Nephron progenitor cell (in vitro differentiated cells): ENCODE results near the gene HSD11B1.

Experiments
- DNase-seq: peaks from one replicate; pipeline ENCODE4 v3.0.0; 2021
- H3K27ac Mint-ChIP-seq: 2 replicates; pipeline ENCODE4 v1.8.0; 2021; ENCODE audit warnings: mild to moderate bottlenecking, moderate library complexity, mixed read lengths
- H3K27me3 Mint-ChIP-seq: 2 replicates; pipeline ENCODE4 v1.8.0; 2021; ENCODE audit warnings: mild to moderate bottlenecking, low read depth, mixed read lengths; ENCODE audit not compliant: poor library complexity
- H3K36me3 Mint-ChIP-seq: 2 replicates; pipeline ENCODE4 v1.8.0; 2021; ENCODE audit warnings: low read depth, mixed read lengths
- H3K4me1 Mint-ChIP-seq: 2 replicates; pipeline ENCODE4 v1.8.0; 2021; ENCODE audit warnings: mixed read lengths
- H3K4me3 Mint-ChIP-seq: 2 replicates; pipeline ENCODE4 v1.8.0; 2021; ENCODE audit warnings: mild to moderate bottlenecking, moderate library complexity, mixed read lengths
- H3K9me3 Mint-ChIP-seq: 2 replicates; pipeline ENCODE4 v1.8.0; 2021; ENCODE audit warnings: mild to moderate bottlenecking, moderate library complexity, mixed read lengths
- CTCF ChIP-seq: fragments of 200-600 bp; sonication (generic); IDR thresholded peaks from 2 replicates; pipeline ENCODE4 v1.5.0; 2021; ENCODE audit warnings: antibody characterized with exemption

The HSD11B1 gene

GRCh38 chr1:209714338-209714737 is 9.7 kb downstream of the HSD11B1 start:
- Mint-ChIP-seq H3K27me3 (peaks cover 10% of the 10 kb centered on the region), H3K4me1 (no peaks in the 10 kb centered on the region), H3K27ac (no peak overlapping the region), H3K4me3 (no peak overlapping the region), H3K36me3 (no peaks in the 10 kb centered on the region), H3K9me3 (no peaks in the 10 kb centered on the region)
- DNase-seq = no peak
- no peak for TF ChIP-seq CTCF

GRCh38 chr1:209715314-209715713 is 10.7 kb downstream of the HSD11B1 start:
- no peak overlapping the region for H3K4me3 Mint-ChIP-seq
- peaks cover 10% of the 10 kb centered on the region for H3K27me3 Mint-ChIP-seq
- no peaks in the 10 kb centered on the region for H3K36me3 Mint-ChIP-seq
- no peak for TF ChIP-seq CTCF
- H3K9me3 Mint-ChIP-seq = no peaks in the 10 kb centered on the region
- no peak for DNase-seq
- H3K4me1 Mint-ChIP-seq = no peaks in the 10 kb centered on the region
- no peak overlapping the region for H3K27ac Mint-ChIP-seq

- DNase-seq = no peak
- no peak overlapping the region for H3K27ac Mint-ChIP-seq
- no peaks in the 10 kb centered on the region for H3K4me1 Mint-ChIP-seq
- H3K27me3 Mint-ChIP-seq = peaks cover 12% of the 10 kb centered on the region
- no peak overlapping the region for H3K4me3 Mint-ChIP-seq
- no peaks in the 10 kb centered on the region for H3K36me3 Mint-ChIP-seq
- TF ChIP-seq CTCF = no peak
- H3K9me3 Mint-ChIP-seq = no peaks in the 10 kb centered on the region
Measured at GRCh38 chr1:209717818-209718217, 13.2 kb downstream of the HSD11B1 start.

GRCh38 chr1:209720326-209720725 is 15.7 kb downstream of the HSD11B1 start:
- Mint-ChIP-seq H3K36me3 (no peaks in the 10 kb centered on the region), H3K9me3 (no peaks in the 10 kb centered on the region), H3K4me3 (no peak overlapping the region), H3K27me3 (peaks cover 7% of the 10 kb centered on the region), H3K27ac (no peak overlapping the region), H3K4me1 (no peaks in the 10 kb centered on the region)
- TF ChIP-seq CTCF = no peak
- DNase-seq = no peak

GRCh38 chr1:209720826-209721225 is 16.2 kb downstream of the HSD11B1 start:
- no peaks in the 10 kb centered on the region for H3K4me1 Mint-ChIP-seq

More at GRCh38 chr1:209720826-209721225, 16.2 kb downstream of the HSD11B1 start:
- Mint-ChIP-seq H3K36me3 (no peaks in the 10 kb centered on the region), H3K9me3 (no peaks in the 10 kb centered on the region), H3K27me3 (peaks cover 5% of the 10 kb centered on the region), H3K4me3 (no peak overlapping the region), H3K27ac (no peak overlapping the region)
- TF ChIP-seq CTCF = no peak
- no peak for DNase-seq
